Measurements from ENCODE around the gene STKLD1.
A peak's percentile ranks its signal among the peaks of the same experiment; 100 is the strongest.

The STKLD1 gene

GRCh38 chr9:133401588-133401987, 25.4 kb downstream of the STKLD1 start:
- no peak overlapping the region for H3K4me3 ChIP-seq (ENCODE audit: severe bottlenecking)
- H3K27me3 ChIP-seq (ENCODE audit: insufficient read depth, poor library complexity, severe bottlenecking): no peaks in the 10 kb centered on the region
- H3K9me3 ChIP-seq (ENCODE audit: severe bottlenecking): no peaks in the 10 kb centered on the region
- no peaks in the 10 kb centered on the region for H3K4me1 ChIP-seq (ENCODE audit: insufficient read depth, poor library complexity, severe bottlenecking)
- ATAC-seq (ENCODE audit: low read depth): no peak
- no peak for DNase-seq (ENCODE audit: low spot score)
- H3K36me3 ChIP-seq (ENCODE audit: low read depth): peaks cover 20% of the 10 kb centered on the region
- H3K27ac ChIP-seq (ENCODE audit: poor library complexity, severe bottlenecking): no peak overlapping the region
- TF ChIP-seq CTCF (IDR thresholded peaks at IDR 0.05; ENCODE audit: poor library complexity, severe bottlenecking): no peak

DNA sequence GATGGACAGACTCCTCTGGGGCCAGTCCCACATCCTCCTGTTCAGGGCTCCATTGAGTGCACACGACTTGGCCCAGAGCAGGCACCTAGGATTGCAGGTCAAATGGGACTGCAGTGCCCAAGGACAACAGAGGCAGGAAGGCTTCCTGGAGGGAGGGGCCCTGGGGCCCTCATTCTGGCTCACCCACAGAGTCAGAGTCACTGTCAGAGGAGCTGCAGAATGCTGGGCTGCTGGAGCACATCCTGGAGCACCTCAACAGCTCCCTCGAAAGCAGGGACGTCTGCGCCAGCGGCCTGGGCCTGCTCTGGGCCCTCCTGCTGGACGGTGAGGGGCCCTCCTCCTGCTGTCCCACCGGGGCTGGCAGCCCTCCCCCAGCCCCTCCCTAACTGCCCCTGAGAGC, 26.5 kb downstream of the STKLD1 start:
- Histone ChIP-seq H3K36me3 (ENCODE audit: low read depth) (peaks cover 27% of the 10 kb centered on the region), H3K4me3 (ENCODE audit: severe bottlenecking) (no peak overlapping the region), H3K27ac (ENCODE audit: poor library complexity, severe bottlenecking) (no peak overlapping the region), H3K4me1 (ENCODE audit: insufficient read depth, poor library complexity, severe bottlenecking) (no peaks in the 10 kb centered on the region), H3K9me3 (ENCODE audit: severe bottlenecking) (no peaks in the 10 kb centered on the region), H3K27me3 (ENCODE audit: insufficient read depth, poor library complexity, severe bottlenecking) (no peaks in the 10 kb centered on the region)
- ATAC-seq (ENCODE audit: low read depth) (no peak), DNase-seq (ENCODE audit: low spot score) (no peak)
- no peak for TF ChIP-seq CTCF (IDR thresholded peaks at IDR 0.05; ENCODE audit: poor library complexity, severe bottlenecking)

- H3K27ac ChIP-seq (ENCODE audit: poor library complexity, severe bottlenecking): no peak overlapping the region
- peak; percentile 62 for TF ChIP-seq CTCF (IDR thresholded peaks at IDR 0.05; ENCODE audit: poor library complexity, severe bottlenecking)
- H3K4me3 ChIP-seq (ENCODE audit: severe bottlenecking): no peak overlapping the region
- ATAC-seq (ENCODE audit: low read depth) (peak; percentile 16; the same call in 1 of the 3 replicates), DNase-seq (ENCODE audit: low spot score) (peak; percentile 61)
- no peaks in the 10 kb centered on the region for H3K9me3 ChIP-seq (ENCODE audit: severe bottlenecking)
- no peaks in the 10 kb centered on the region for H3K27me3 ChIP-seq (ENCODE audit: insufficient read depth, poor library complexity, severe bottlenecking)
- H3K36me3 ChIP-seq (ENCODE audit: low read depth): peaks cover 39% of the 10 kb centered on the region
- H3K4me1 ChIP-seq (ENCODE audit: insufficient read depth, poor library complexity, severe bottlenecking): no peaks in the 10 kb centered on the region
These were observed 27.7 kb downstream of the STKLD1 start for GRCh38 chr9:133403766-133404453.

- H3K27ac ChIP-seq (ENCODE audit: poor library complexity, severe bottlenecking): no peak overlapping the region
- ATAC-seq (ENCODE audit: low read depth) (no peak), DNase-seq (ENCODE audit: low spot score) (peak; percentile 46)
- H3K4me1 ChIP-seq (ENCODE audit: insufficient read depth, poor library complexity, severe bottlenecking): no peaks in the 10 kb centered on the region
- no peak for TF ChIP-seq CTCF (IDR thresholded peaks at IDR 0.05; ENCODE audit: poor library complexity, severe bottlenecking)
- peaks cover 45% of the 10 kb centered on the region for H3K36me3 ChIP-seq (ENCODE audit: low read depth)
- no peaks in the 10 kb centered on the region for H3K9me3 ChIP-seq (ENCODE audit: severe bottlenecking)
- no peak overlapping the region for H3K4me3 ChIP-seq (ENCODE audit: severe bottlenecking)
- H3K27me3 ChIP-seq (ENCODE audit: insufficient read depth, poor library complexity, severe bottlenecking): no peaks in the 10 kb centered on the region
These were observed 28.4 kb downstream of the STKLD1 start for GRCh38 chr9:133404454-133405002.

Measured in RWPE2 (cell line).